Muscle of leg (tissue), 16 donors: Measurements from ENCODE around the gene PRKACA. TPM values are rescaled to one million over a fixed set of nuclear protein-coding genes. Genes with fewer than 3 reads are reported as not detected.
A peak's percentile ranks its signal among the peaks of the same experiment; 100 is the strongest.

ENCODE experiments used
- DNase-seq: peaks from one replicate; pipeline ENCODE4 v3.0.0; 2013
- H3K27ac ChIP-seq: one replicate; pipeline ENCODE4 v1.5.1; 2013; ENCODE audit warnings: mild to moderate bottlenecking, low read length, control low read depth
- H3K27me3 ChIP-seq: one replicate; pipeline ENCODE4 v1.6.1; 2013; ENCODE audit warnings: low read length; ENCODE audit not compliant: control insufficient read depth, insufficient read depth
- H3K36me3 ChIP-seq: one replicate; pipeline ENCODE4 v1.6.1; 2013; ENCODE audit warnings: low read length; ENCODE audit not compliant: control insufficient read depth, insufficient read depth
- H3K4me1 ChIP-seq: one replicate; pipeline ENCODE4 v1.6.1; 2013; ENCODE audit warnings: low read length; ENCODE audit not compliant: control insufficient read depth, insufficient read depth
- H3K4me3 ChIP-seq: one replicate; pipeline ENCODE4 v1.5.1; 2013; ENCODE audit warnings: low read length, control low read depth
- H3K9me3 ChIP-seq: replicated peaks from 2 replicates; pipeline ENCODE4 v1.6.1; 2013; ENCODE audit warnings: low read depth, low read length; ENCODE audit not compliant: control insufficient read depth
- WGBS: methylation state at CpG from one replicate; pipeline ENCODE4 v1.1.5; 2013; ENCODE audit warnings: missing lambda C conversion rate; ENCODE audit not compliant: insufficient coverage; 5-methylcytosine and 5-hydroxymethylcytosine counted together
- long read RNA-seq, 11 donors: transcript quantifications; one replicate each; lab custom pipeline, GENCODE V29; 2026
- polyA plus RNA-seq, 8 donors: library from polyadenylated mRNA; unstranded; fragments of 120-200 nt; gene quantifications; one replicate each; pipeline versions ENCODE4 v1.2.1 to v1.2.3, GENCODE V29; 2013; ENCODE audit warnings: inconsistent platforms in 1 of 8, low replicate concordance in 1 of 8; ENCODE audit not compliant: insufficient read length in 8 of 8, insufficient read depth in 1 of 8
- total RNA-seq: library from RNA; stranded (reverse); fragments of 120-200 nt; gene quantifications from one replicate; pipeline ENCODE4 v1.2.4, GENCODE V29; 2013

Gene PRKACA
- total RNA-seq (121 TPM), polyA plus RNA-seq (100 to 1,000 TPM; 303 to 485 (median 426) TPM)
- long read RNA-seq, donor 1, transcript PRKACA-201 (10 exons, 2,677 nt) = major isoform, 43 of 46 reads
- long read RNA-seq, donor 1, partial matches to known transcripts = 0 of 46 reads
- long read RNA-seq, donor 1, other reads (novel, unspliced or antisense) = 0 of 46 reads
- long read RNA-seq, donor 2, transcript PRKACA-201 (10 exons, 2,677 nt) = major isoform, 15 of 15 reads
- long read RNA-seq, donor 2, partial matches to known transcripts = 0 of 15 reads
- long read RNA-seq, donor 2, other reads (novel, unspliced or antisense) = 0 of 15 reads
- long read RNA-seq, donor 3, transcript PRKACA-201 (10 exons, 2,677 nt) = major isoform, 141 of 170 reads
- long read RNA-seq, donor 3, partial matches to known transcripts = 21 of 170 reads
- long read RNA-seq, donor 3, other reads (novel, unspliced or antisense) = 5 of 170 reads
- long read RNA-seq, donor 4, transcript PRKACA-201 (10 exons, 2,677 nt) = major isoform, 76 of 96 reads
- long read RNA-seq, donor 4, partial matches to known transcripts = 13 of 96 reads
- long read RNA-seq, donor 4, other reads (novel, unspliced or antisense) = 5 of 96 reads
- long read RNA-seq, donor 5, transcript PRKACA-201 (10 exons, 2,677 nt) = major isoform, 131 of 155 reads
- long read RNA-seq, donor 5, partial matches to known transcripts = 24 of 155 reads
- long read RNA-seq, donor 5, other reads (novel, unspliced or antisense) = 0 of 155 reads
- long read RNA-seq, donor 6, transcript PRKACA-205 (1 exons, 2,095 nt) = minor isoform, 5 of 156 reads
- long read RNA-seq, donor 6, transcript PRKACA-201 (10 exons, 2,677 nt) = major isoform, 128 of 156 reads
- long read RNA-seq, donor 6, partial matches to known transcripts = 23 of 156 reads
- long read RNA-seq, donor 6, other reads (novel, unspliced or antisense) = 0 of 156 reads
- long read RNA-seq, donor 7, transcript PRKACA-201 (10 exons, 2,677 nt) = major isoform, 80 of 86 reads
- long read RNA-seq, donor 7, partial matches to known transcripts = 5 of 86 reads
- long read RNA-seq, donor 7, other reads (novel, unspliced or antisense) = 0 of 86 reads
- long read RNA-seq, donor 8, transcript PRKACA-201 (10 exons, 2,677 nt) = major isoform, 47 of 55 reads
- long read RNA-seq, donor 8, partial matches to known transcripts = 5 of 55 reads
- long read RNA-seq, donor 8, other reads (novel, unspliced or antisense) = 0 of 55 reads
- long read RNA-seq, donor 9, transcript PRKACA-201 (10 exons, 2,677 nt) = major isoform, 75 of 90 reads
- long read RNA-seq, donor 9, partial matches to known transcripts = 14 of 90 reads
- long read RNA-seq, donor 9, other reads (novel, unspliced or antisense) = 0 of 90 reads
- long read RNA-seq, donor 10, transcript PRKACA-201 (10 exons, 2,677 nt) = major isoform, 75 of 84 reads
- long read RNA-seq, donor 10, partial matches to known transcripts = 5 of 84 reads
- long read RNA-seq, donor 10, other reads (novel, unspliced or antisense) = 0 of 84 reads
- long read RNA-seq, donor 11, transcript PRKACA-201 (10 exons, 2,677 nt) = major isoform, 75 of 85 reads
- long read RNA-seq, donor 11, partial matches to known transcripts = 10 of 85 reads
- long read RNA-seq, donor 11, other reads (novel, unspliced or antisense) = 0 of 85 reads

GRCh38 chr19:14117668-14118164, at the start of gene PRKACA:
Gene PRKACA, minus strand, starts transcription at chr19:14117762. Its CDS starts 215 bp downstream, at chr19:14117547.
- peak within 1 kb of the TSS; percentile 76 for H3K4me3 ChIP-seq
- no peaks in the 10 kb centered on the region for H3K27me3 ChIP-seq
- WGBS = under 1% methylated on average over 67 of the region's 67 CpGs
- H3K27ac ChIP-seq = peak within 1 kb of the TSS; percentile 96
- peaks cover 60% of the 10 kb centered on the region for H3K4me1 ChIP-seq
- peak; percentile 100 for DNase-seq
- H3K9me3 ChIP-seq = no peaks in the 10 kb centered on the region
- peaks cover 12% of the 10 kb centered on the region for H3K36me3 ChIP-seq

GRCh38 chr19:14166999-14167575, 49.5 kb upstream of the PRKACA start:
- H3K4me1 ChIP-seq = peaks cover 38% of the 10 kb centered on the region
- 20% methylated on average over 1 of the region's 12 CpGs for WGBS
- H3K4me3 ChIP-seq = no peak overlapping the region
- H3K36me3 ChIP-seq = peaks cover 35% of the 10 kb centered on the region
- H3K27me3 ChIP-seq = no peaks in the 10 kb centered on the region
- no peaks in the 10 kb centered on the region for H3K9me3 ChIP-seq
- peak; percentile 68 for DNase-seq
- H3K27ac ChIP-seq = peak overlapping the region; percentile 51

- 23% methylated on average over 9 of the region's 20 CpGs for WGBS
These were observed 48.6 kb upstream of the PRKACA start for GRCh38 chr19:14165990-14166830.

GRCh38 chr19:14164724-14165493, 47.3 kb upstream of the PRKACA start:
- Histone ChIP-seq H3K9me3 (no peaks in the 10 kb centered on the region), H3K27ac (no peak overlapping the region), H3K4me3 (no peak overlapping the region), H3K27me3 (no peaks in the 10 kb centered on the region), H3K4me1 (peaks cover 38% of the 10 kb centered on the region), H3K36me3 (peaks cover 31% of the 10 kb centered on the region)
- peak; percentile 12 for DNase-seq
- 60% methylated on average over 3 of the region's 16 CpGs for WGBS

More at GRCh38 chr19:14165990-14166830, 48.6 kb upstream of the PRKACA start:
- Histone ChIP-seq H3K4me3 (no peak overlapping the region), H3K36me3 (peaks cover 35% of the 10 kb centered on the region), H3K27me3 (no peaks in the 10 kb centered on the region), H3K27ac (peak overlapping the region; percentile 55), H3K4me1 (peaks cover 38% of the 10 kb centered on the region), H3K9me3 (no peaks in the 10 kb centered on the region)
- DNase-seq = peak; percentile 51

- 48% methylated on average over 6 of the region's 11 CpGs for WGBS
- Histone ChIP-seq H3K4me3 (no peak overlapping the region), H3K9me3 (no peaks in the 10 kb centered on the region), H3K27me3 (no peaks in the 10 kb centered on the region), H3K36me3 (peaks cover 31% of the 10 kb centered on the region), H3K27ac (no peak overlapping the region), H3K4me1 (peaks cover 42% of the 10 kb centered on the region)
- peak; percentile 7 for DNase-seq
These were observed 46.5 kb upstream of the PRKACA start for GRCh38 chr19:14164082-14164481.

- no peak for DNase-seq
- no peaks in the 10 kb centered on the region for H3K27me3 ChIP-seq
- H3K36me3 ChIP-seq = peaks cover 40% of the 10 kb centered on the region
- no peak overlapping the region for H3K27ac ChIP-seq
- peaks cover 46% of the 10 kb centered on the region for H3K4me1 ChIP-seq
- 96% methylated on average over 36 of the region's 38 CpGs for WGBS
- no peaks in the 10 kb centered on the region for H3K9me3 ChIP-seq
- H3K4me3 ChIP-seq = no peak overlapping the region
These were observed 45.3 kb upstream of the PRKACA start for GRCh38 chr19:14162871-14163297.

- Histone ChIP-seq H3K4me1 (peaks cover 30% of the 10 kb centered on the region), H3K27me3 (no peaks in the 10 kb centered on the region), H3K4me3 (no peak overlapping the region), H3K27ac (no peak overlapping the region), H3K36me3 (peaks cover 54% of the 10 kb centered on the region), H3K9me3 (no peaks in the 10 kb centered on the region)
- WGBS = 97% methylated on average over 14 of the region's 19 CpGs
- no peak for DNase-seq
These were observed 43.7 kb upstream of the PRKACA start for GRCh38 chr19:14161305-14161704.
